C4-2B (cell line): ENCODE results near the gene SYT12.

Experiments
- H3K27ac ChIP-seq: fragments of 450-650 bp; 2 replicates; pipeline ENCODE4 v1.5.1; 2017
- ZFX ChIP-seq: fragments of 450-650 bp; IDR thresholded peaks from 2 replicates; pipeline ENCODE4 v1.6.1; 2017
- TF ChIP-seq, protein P1 (sequence below): fragments of 450-650 bp; conservative IDR thresholded peaks from 2 replicates; pipeline ENCODE4 v1.5.1; 2017; ENCODE audit warnings: mild to moderate bottlenecking

The SYT12 gene

DNA sequence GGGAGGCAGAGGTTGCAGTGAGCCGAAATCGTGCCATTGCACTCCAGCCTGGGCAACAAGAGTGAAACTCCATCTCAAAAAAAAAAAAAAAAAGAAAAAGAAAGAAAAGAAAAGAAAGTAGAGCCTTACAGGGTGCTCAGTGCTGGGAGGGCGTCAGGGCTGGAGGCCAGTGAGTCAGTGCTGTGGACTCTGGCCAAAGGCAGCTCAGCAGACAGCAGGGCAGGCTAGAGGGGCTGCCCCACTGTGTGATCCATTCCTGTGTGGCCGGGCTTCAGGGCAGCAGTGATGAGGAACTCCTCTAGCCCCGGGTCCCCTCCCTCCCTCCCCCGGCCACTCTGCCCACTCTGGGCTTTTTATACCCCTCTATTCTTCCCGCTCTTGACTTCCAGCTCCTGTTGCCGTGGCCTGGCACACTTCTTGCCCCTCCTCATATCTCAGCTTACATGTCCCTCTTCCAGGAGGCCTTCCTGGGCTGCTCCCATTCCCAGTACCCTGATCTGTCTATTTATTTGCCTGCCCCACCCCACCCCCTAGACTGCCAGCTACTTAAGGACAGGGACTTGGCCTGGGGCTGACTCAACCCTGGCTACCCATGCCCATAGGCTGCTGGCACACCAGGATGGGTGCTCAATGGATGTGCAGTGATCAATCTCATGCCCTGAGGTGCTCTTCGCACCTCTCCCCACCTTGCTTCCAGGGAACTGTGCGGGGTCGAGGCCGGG lies 10.1 kb downstream of the SYT12 start:
- H3K27ac ChIP-seq, result no peak overlapping the region
- no peak for TF ChIP-seq ZFX
- TF ChIP-seq, protein P1, sequence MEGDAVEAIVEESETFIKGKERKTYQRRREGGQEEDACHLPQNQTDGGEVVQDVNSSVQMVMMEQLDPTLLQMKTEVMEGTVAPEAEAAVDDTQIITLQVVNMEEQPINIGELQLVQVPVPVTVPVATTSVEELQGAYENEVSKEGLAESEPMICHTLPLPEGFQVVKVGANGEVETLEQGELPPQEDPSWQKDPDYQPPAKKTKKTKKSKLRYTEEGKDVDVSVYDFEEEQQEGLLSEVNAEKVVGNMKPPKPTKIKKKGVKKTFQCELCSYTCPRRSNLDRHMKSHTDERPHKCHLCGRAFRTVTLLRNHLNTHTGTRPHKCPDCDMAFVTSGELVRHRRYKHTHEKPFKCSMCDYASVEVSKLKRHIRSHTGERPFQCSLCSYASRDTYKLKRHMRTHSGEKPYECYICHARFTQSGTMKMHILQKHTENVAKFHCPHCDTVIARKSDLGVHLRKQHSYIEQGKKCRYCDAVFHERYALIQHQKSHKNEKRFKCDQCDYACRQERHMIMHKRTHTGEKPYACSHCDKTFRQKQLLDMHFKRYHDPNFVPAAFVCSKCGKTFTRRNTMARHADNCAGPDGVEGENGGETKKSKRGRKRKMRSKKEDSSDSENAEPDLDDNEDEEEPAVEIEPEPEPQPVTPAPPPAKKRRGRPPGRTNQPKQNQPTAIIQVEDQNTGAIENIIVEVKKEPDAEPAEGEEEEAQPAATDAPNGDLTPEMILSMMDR, result no peak

DNA sequence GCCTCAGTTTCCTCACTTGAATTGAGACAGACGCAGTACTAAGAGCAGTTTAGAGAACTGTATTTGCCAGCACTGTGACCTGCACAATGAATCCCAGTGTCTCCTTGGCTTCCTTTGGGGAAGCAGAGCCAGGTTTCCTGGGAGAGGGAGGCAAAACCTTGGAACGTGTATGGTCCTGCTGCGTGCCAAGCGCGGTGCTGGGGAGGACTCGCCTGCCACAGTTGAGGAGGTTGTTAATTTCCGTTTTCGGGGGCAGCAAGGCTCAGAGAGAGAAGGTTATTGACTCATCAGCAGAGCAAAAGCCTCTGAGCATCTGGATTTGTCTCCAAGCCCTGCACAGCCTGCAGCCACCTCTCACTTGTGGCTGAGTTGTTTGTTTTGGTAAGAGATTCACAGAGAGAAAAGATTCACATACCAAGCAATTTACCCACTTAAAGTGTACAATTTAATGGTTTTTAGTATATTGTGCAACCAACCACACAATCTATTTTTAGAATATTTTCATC lies 10.8 kb downstream of the SYT12 start:
- no peak overlapping the region for H3K27ac ChIP-seq
- TF ChIP-seq ZFX, result no peak
- TF ChIP-seq, protein P1, result no peak

DNA sequence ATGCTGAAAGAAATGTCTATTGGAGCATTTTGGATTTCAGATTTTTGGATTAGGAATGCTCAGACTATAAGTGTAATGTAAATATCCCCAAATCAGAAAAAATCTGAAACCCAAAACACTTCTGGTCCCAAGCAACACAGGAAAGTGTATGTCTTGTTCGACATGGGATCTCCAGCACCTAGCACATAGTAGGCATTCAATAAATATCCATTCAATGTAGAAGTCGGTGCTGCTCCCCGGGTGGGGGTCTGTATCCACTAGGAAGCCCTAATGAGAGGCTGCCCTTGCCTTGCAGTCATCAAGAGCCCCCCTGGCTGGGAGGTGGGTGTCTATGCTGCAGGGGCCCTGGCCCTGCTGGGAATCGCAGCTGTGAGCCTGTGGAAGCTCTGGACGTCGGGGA lies 11.4 kb downstream of the SYT12 start:
- no peak overlapping the region for H3K27ac ChIP-seq
- TF ChIP-seq, protein P1, result no peak
- TF ChIP-seq ZFX, result no peak

DNA sequence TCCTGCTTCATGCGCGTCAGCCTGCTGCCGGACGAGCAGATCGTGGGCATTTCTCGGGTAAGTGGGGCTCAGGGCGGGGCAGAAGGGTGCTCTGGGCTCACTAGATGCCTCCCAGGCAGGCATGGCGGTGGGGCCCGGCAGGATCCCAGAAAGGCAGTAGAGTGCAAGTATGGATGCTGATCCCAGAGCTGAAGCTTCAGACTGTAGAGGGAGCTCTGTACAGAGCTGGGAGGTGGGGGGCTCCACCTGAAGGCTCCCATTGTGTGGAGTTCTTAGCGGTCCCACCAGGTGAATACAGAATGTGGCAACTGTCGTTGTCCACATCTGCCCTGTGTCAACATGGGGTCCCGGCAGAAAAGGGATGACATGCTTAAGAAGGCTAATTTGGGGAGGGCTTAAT lies 17.2 kb downstream of the SYT12 start:
- no peak for TF ChIP-seq ZFX
- no peak overlapping the region for H3K27ac ChIP-seq

DNA sequence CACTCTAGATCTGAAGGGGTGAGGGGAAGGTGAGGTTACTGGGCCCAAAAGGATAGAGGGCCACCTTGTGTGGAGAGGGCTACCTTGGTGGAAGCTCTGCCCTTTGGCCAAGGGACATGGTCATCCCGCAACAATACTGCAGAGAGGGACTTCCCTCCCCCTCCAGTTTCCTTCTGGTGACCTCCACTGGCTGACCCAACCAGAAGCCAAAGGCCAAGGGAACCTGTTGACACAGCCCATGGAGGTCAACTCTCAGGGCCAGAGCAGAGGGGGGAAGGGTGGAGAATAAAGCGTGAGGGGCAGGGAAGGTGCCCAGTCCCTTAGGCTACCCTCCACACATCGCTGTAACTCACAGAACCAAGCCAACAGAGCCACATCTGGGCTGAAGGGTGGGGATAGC lies 18.7 kb downstream of the SYT12 start:
- no peak for TF ChIP-seq ZFX
- TF ChIP-seq, protein P1, result no peak

DNA sequence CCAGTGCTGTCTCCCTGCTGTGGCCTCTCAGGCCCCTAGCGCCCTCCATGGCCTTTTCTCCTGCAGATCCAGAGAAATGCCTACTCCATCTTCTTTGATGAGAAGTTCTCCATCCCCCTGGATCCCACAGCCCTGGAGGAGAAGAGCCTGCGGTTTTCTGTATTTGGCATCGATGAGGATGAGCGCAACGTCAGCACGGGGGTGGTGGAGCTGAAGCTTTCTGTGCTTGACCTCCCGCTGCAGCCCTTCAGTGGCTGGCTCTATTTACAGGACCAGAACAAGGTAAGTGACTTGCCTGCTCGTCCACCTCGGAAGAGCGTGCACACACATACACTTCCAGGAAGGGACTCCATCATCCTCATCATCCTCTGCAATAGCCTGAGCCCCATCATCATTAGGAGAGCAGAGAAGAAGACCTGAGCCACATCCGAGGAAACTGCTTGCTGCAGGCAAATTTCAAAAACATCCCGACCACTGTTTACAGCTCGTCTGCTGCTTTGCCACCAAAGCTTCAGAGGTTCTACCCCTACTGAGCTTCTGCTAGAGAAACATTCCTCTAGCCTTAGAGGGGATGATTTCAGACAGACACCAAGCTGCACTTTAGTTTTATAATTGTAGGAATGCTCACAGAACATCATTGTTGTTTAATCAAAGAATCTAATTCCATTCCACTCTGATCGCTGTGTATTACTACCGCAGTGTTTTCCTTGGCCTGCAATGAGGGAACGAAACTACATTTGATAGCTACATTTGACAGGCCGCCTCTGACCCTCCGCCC lies 20.8 kb downstream of the SYT12 start:
- no peak overlapping the region for H3K27ac ChIP-seq
- TF ChIP-seq, protein P1, result no peak
- no peak for TF ChIP-seq ZFX

More for the DNA sequence above, 18.7 kb downstream of the SYT12 start:
- no peak overlapping the region for H3K27ac ChIP-seq

DNA sequence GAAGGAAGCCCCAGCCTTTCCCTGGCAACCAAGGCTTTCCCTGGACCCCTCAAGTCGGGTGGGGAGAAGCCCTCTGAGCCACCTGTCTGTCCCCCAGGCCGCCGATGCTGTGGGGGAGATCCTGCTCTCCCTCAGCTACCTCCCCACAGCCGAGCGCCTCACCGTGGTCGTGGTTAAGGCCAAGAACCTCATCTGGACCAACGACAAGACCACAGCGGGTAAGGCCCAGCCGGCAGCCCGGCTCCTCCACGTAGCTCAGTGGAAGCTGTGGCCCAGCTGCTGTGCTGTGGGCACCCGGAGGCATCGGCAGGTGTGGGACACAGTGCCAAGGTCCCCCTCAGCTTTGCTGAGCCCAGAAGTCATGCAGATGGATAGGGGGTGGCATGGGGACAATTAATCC lies 21.6 kb downstream of the SYT12 start:
- H3K27ac ChIP-seq, result no peak overlapping the region
- TF ChIP-seq, protein P1, result no peak
- TF ChIP-seq ZFX, result no peak
